SHP77 treated with DMSO at 0.1 percent for 48 hours (cell line): ENCODE results near the gene SYCE1.
A peak's percentile ranks its signal among the peaks of the same experiment; 100 is the strongest.
"Not testable (repeated sequence)": the region's sequence is repeated elsewhere in the genome, so short reads cannot be mapped to it uniquely, and the experiment has no call there.

Source experiments
- DNase-seq: peaks from one replicate; lab custom pipeline; 2025; lab: John Stamatoyannopoulos, UW

SYCE1 gene

GRCh38 chr10:133557381-133557780, 8.0 kb downstream of the SYCE1 start:
- DNase-seq, result no peak

- DNase-seq, result no peak
Observed at GRCh38 chr10:133555521-133555920, 9.9 kb downstream of the SYCE1 start.

- DNase-seq, result no peak
Observed at GRCh38 chr10:133554600-133554999, 10.8 kb downstream of the SYCE1 start.

GRCh38 chr10:133544506-133544905, 20.9 kb downstream of the SYCE1 start:
- no peak for DNase-seq

GRCh38 chr10:133541441-133541975, 23.9 kb downstream of the SYCE1 start:
- not testable (repeated sequence) for DNase-seq

- no peak for DNase-seq
Observed at GRCh38 chr10:133537546-133538545, 27.5 kb downstream of the SYCE1 start.

GRCh38 chr10:133536198-133536597, 29.2 kb downstream of the SYCE1 start:
- DNase-seq, result no peak

GRCh38 chr10:133534417-133534816, 31.0 kb downstream of the SYCE1 start:
- no peak for DNase-seq

- no peak for DNase-seq
Observed at GRCh38 chr10:133532871-133533270, 32.5 kb downstream of the SYCE1 start.

GRCh38 chr10:133530506-133530905, 34.9 kb downstream of the SYCE1 start:
- no peak for DNase-seq

GRCh38 chr10:133529576-133529946, 35.8 kb downstream of the SYCE1 start:
- no peak for DNase-seq

GRCh38 chr10:133528845-133529575, 36.4 kb downstream of the SYCE1 start:
- DNase-seq, result no peak

- DNase-seq, result no peak
Observed at GRCh38 chr10:133528296-133528844, 37.0 kb downstream of the SYCE1 start.

- no peak for DNase-seq
Observed at GRCh38 chr10:133527771-133528271, 37.6 kb downstream of the SYCE1 start.

- no peak for DNase-seq
Observed at GRCh38 chr10:133526957-133527588, 38.3 kb downstream of the SYCE1 start, which contains the start of gene CYP2E1. Gene CYP2E1 (plus strand): TSS chr10:133527363. CDS start chr10:133527396, 33 bp downstream.

GRCh38 chr10:133525444-133525843, 39.9 kb downstream of the SYCE1 start:
- DNase-seq, result no peak

- no peak for DNase-seq
Observed at GRCh38 chr10:133523631-133524203, 41.7 kb downstream of the SYCE1 start.

- DNase-seq, result peak; percentile 53
Observed at GRCh38 chr10:133520193-133520738, 45.1 kb downstream of the SYCE1 start.

- peak; percentile 77 for DNase-seq
Observed at GRCh38 chr10:133518517-133518916, 46.9 kb downstream of the SYCE1 start.

- DNase-seq, result no peak
Observed at GRCh38 chr10:133516057-133516456, 49.3 kb downstream of the SYCE1 start.

- DNase-seq, result no peak
Observed at GRCh38 chr10:133515471-133515870, 49.9 kb downstream of the SYCE1 start.
